ENCODE measurements around the gene DXO. TPM values are rescaled to one million over a fixed set of nuclear protein-coding genes. Genes with fewer than 3 reads are reported as not detected.

The DXO gene
- polyA plus RNA-seq, 1 donor (not counting 4 experiments of a cell fraction or from before 2014, with no cell fraction given) = 7.0 TPM

GRCh38 chr6:31927242-31927862 is 44.6 kb downstream of the DXO start, which contains the start of gene C2:
TSS of gene C2 (plus strand) at chr6:31927717. CDS start at chr6:31927753, 36 bp downstream.
- H3K4me2 ChIP-seq (ENCODE audit: control insufficient read depth, extremely low read depth, insufficient read depth, low read depth, low read length) = no peak within 1 kb of the TSS
- H3K36me3 ChIP-seq (ENCODE audit: control insufficient read depth in 2 of 2, extremely low read depth in 1 of 2, insufficient read depth in 2 of 2, low read length in 2 of 2) = no peaks in the 10 kb centered on the region
- no peak for FAIRE-seq
- no peaks in the 10 kb centered on the region for H3K79me2 ChIP-seq (ENCODE audit: control insufficient read depth, insufficient read depth, low read length)
- DNase-seq (ENCODE audit: low read depth, low spot score) = no peak
- H3K4me1 ChIP-seq (ENCODE audit: control insufficient read depth, extremely low read depth, insufficient read depth, low read length) = no peaks in the 10 kb centered on the region
- H3K27ac ChIP-seq (ENCODE audit: control insufficient read depth, insufficient read depth, low read length) = no peak within 1 kb of the TSS
- no peak within 1 kb of the TSS for H3K9ac ChIP-seq (ENCODE audit: control insufficient read depth, extremely low read depth, insufficient read depth, low read length)
- no peak within 1 kb of the TSS for H3K4me3 ChIP-seq (ENCODE audit: control insufficient read depth in 2 of 3, extremely low read depth in 1 of 3, insufficient read depth in 2 of 3, low read depth in 1 of 3, low read length in 3 of 3)
- H3K9me1 ChIP-seq (ENCODE audit: control insufficient read depth, extremely low read depth, insufficient read depth, low read length) = no peaks in the 10 kb centered on the region
- dilution Hi-C loops (cut with MboI; ENCODE audit: extremely low pct_ligation_motif_present, low sequenced_read_pairs) = no loop called here
- TF ChIP-seq EZH2 (IDR thresholded peaks at IDR 0.05; ENCODE audit: low read length) (no peak), CTCF (optimal IDR thresholded peaks at IDR 0.05 in 1 of 3, IDR thresholded peaks at IDR 0.05 in 1 of 3, conservative IDR thresholded peaks at IDR 0.05 in 1 of 3; ENCODE audit: extremely low read depth in 1 of 3, insufficient read depth in 2 of 3, low read length in 3 of 3) (no peak)
- peaks cover 7% of the 10 kb centered on the region for H3K27me3 ChIP-seq (ENCODE audit: control insufficient read depth, extremely low read depth, insufficient read depth, low read length)
- H4K20me1 ChIP-seq (ENCODE audit: control insufficient read depth, extremely low read depth, insufficient read depth, low read length) = no peaks in the 10 kb centered on the region
- H3K9me3 ChIP-seq (ENCODE audit: control insufficient read depth, low read depth, low read length) = no peaks in the 10 kb centered on the region
- H2AFZ ChIP-seq (ENCODE audit: control insufficient read depth, low read length) = no peak within 1 kb of the TSS

- Histone ChIP-seq H3K36me3 (ENCODE audit: control insufficient read depth in 2 of 2, extremely low read depth in 1 of 2, insufficient read depth in 2 of 2, low read length in 2 of 2) (no peaks in the 10 kb centered on the region), H3K9me3 (ENCODE audit: control insufficient read depth, low read depth, low read length) (no peaks in the 10 kb centered on the region), H2AFZ (ENCODE audit: control insufficient read depth, low read length) (no peak overlapping the region), H3K9me1 (ENCODE audit: control insufficient read depth, extremely low read depth, insufficient read depth, low read length) (no peaks in the 10 kb centered on the region), H3K79me2 (ENCODE audit: control insufficient read depth, insufficient read depth, low read length) (no peaks in the 10 kb centered on the region), H3K4me2 (ENCODE audit: control insufficient read depth, extremely low read depth, insufficient read depth, low read depth, low read length) (no peak overlapping the region), H3K9ac (ENCODE audit: control insufficient read depth, extremely low read depth, insufficient read depth, low read length) (no peak overlapping the region), H3K27me3 (ENCODE audit: control insufficient read depth, extremely low read depth, insufficient read depth, low read length) (peaks cover 7% of the 10 kb centered on the region), H3K4me3 (ENCODE audit: control insufficient read depth in 2 of 3, extremely low read depth in 1 of 3, insufficient read depth in 2 of 3, low read depth in 1 of 3, low read length in 3 of 3) (no peak overlapping the region), H4K20me1 (ENCODE audit: control insufficient read depth, extremely low read depth, insufficient read depth, low read length) (no peaks in the 10 kb centered on the region), H3K4me1 (ENCODE audit: control insufficient read depth, extremely low read depth, insufficient read depth, low read length) (no peaks in the 10 kb centered on the region), H3K27ac (ENCODE audit: control insufficient read depth, insufficient read depth, low read length) (no peak overlapping the region)
- TF ChIP-seq EZH2 (IDR thresholded peaks at IDR 0.05; ENCODE audit: low read length) (no peak), CTCF (optimal IDR thresholded peaks at IDR 0.05 in 1 of 3, IDR thresholded peaks at IDR 0.05 in 1 of 3, conservative IDR thresholded peaks at IDR 0.05 in 1 of 3; ENCODE audit: extremely low read depth in 1 of 3, insufficient read depth in 2 of 3, low read length in 3 of 3) (peak in 2 of 3 experiments; percentile 10 to 35)
- DNase-seq (ENCODE audit: low read depth, low spot score) (no peak), FAIRE-seq (no peak)
- dilution Hi-C loops (cut with MboI; ENCODE audit: extremely low pct_ligation_motif_present, low sequenced_read_pairs) = no loop called here
These were observed 49.0 kb downstream of the DXO start for GRCh38 chr6:31922942-31923341.

Measured in keratinocyte (primary cell).